ENCODE measurements around the gene ENOX1.
"Not testable (repeated sequence)": the region's sequence is repeated elsewhere in the genome, so short reads cannot be mapped to it uniquely, and the experiment has no call there.

ENOX1 gene

GRCh38 chr13:43205416-43205815 lies 581.4 kb downstream of the ENOX1 start:
- DNase-seq (ENCODE audit: low read depth) = no peak

- no peak for DNase-seq (ENCODE audit: low read depth)
Measured at GRCh38 chr13:43204591-43204990, 582.2 kb downstream of the ENOX1 start.

GRCh38 chr13:43203781-43204180 lies 583.0 kb downstream of the ENOX1 start:
- DNase-seq (ENCODE audit: low read depth) = no peak

GRCh38 chr13:43200736-43201135 lies 586.0 kb downstream of the ENOX1 start:
- no peak for DNase-seq (ENCODE audit: low read depth)

- no peak for DNase-seq (ENCODE audit: low read depth)
Measured at GRCh38 chr13:43200307-43200706, 586.5 kb downstream of the ENOX1 start.

- DNase-seq (ENCODE audit: low read depth) = peak; percentile 2
Measured at GRCh38 chr13:43196750-43197370, 589.9 kb downstream of the ENOX1 start.

- DNase-seq (ENCODE audit: low read depth) = peak; percentile 41
Measured at GRCh38 chr13:43196086-43196621, 590.6 kb downstream of the ENOX1 start.

GRCh38 chr13:43195551-43195950 lies 591.2 kb downstream of the ENOX1 start:
- no peak for DNase-seq (ENCODE audit: low read depth)

GRCh38 chr13:43195112-43195511 lies 591.7 kb downstream of the ENOX1 start:
- no peak for DNase-seq (ENCODE audit: low read depth)

- DNase-seq (ENCODE audit: low read depth) = no peak
Measured at GRCh38 chr13:43193789-43194420, 592.9 kb downstream of the ENOX1 start.

GRCh38 chr13:43191546-43191945 lies 595.2 kb downstream of the ENOX1 start:
- peak; percentile 46 for DNase-seq (ENCODE audit: low read depth)

GRCh38 chr13:43185226-43185625 lies 601.5 kb downstream of the ENOX1 start:
- DNase-seq (ENCODE audit: low read depth) = no peak

GRCh38 chr13:43180837-43181236 lies 605.9 kb downstream of the ENOX1 start:
- DNase-seq (ENCODE audit: low read depth) = no peak

GRCh38 chr13:43180036-43180660 lies 606.6 kb downstream of the ENOX1 start:
- no peak for DNase-seq (ENCODE audit: low read depth)

- DNase-seq (ENCODE audit: low read depth) = no peak
Measured at GRCh38 chr13:43171489-43171888, 615.3 kb downstream of the ENOX1 start.

GRCh38 chr13:43170506-43170905 lies 616.3 kb downstream of the ENOX1 start:
- DNase-seq (ENCODE audit: low read depth) = no peak

- not testable (repeated sequence) for DNase-seq (ENCODE audit: low read depth)
Measured at GRCh38 chr13:43168434-43168833, 618.3 kb downstream of the ENOX1 start.

- no peak for DNase-seq (ENCODE audit: low read depth)
Measured at GRCh38 chr13:43167731-43168130, 619.0 kb downstream of the ENOX1 start.

GRCh38 chr13:43166644-43167457 lies 619.9 kb downstream of the ENOX1 start:
- DNase-seq (ENCODE audit: low read depth) = no peak
